GM18508 (cell line): ENCODE measurements around the gene IL1F10.
"Not testable (repeated sequence)": the region's sequence is repeated elsewhere in the genome, so short reads cannot be mapped to it uniquely, and the experiment has no call there.

ENCODE experiments used
- ATAC-seq: cut with Tn5 transposase; IDR thresholded peaks from one replicate; pipeline ENCODE4 v1.9.1; 2021; ENCODE audit warnings: moderate number of reproducible peaks; ENCODE audit not compliant: insufficient read depth, unreplicated experiment

The IL1F10 gene

DNA sequence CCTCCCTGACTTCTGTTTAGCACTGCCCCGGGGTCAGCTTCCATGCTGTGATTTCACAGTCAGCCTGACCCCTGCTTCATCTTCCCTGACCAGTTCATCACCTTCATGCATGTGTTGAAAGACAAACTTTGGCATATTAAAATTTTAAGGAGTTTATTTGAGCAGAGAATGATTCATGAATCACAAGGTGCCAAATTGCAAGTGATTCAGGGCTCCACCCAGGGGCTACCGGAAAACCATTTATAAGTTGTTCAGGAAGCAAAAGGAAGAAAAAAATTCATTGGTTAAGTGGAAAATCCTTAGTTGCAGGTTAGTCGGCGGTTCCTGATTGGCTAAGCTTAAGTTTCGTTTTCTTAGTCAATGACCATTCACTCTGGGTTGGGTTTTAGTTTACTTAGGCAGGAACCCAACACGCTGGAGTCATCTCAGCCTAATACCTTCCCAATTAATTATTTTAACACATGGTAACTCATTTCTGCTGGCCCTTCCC is 10.6 kb downstream of the IL1F10 start:
- ATAC-seq: no peak

DNA sequence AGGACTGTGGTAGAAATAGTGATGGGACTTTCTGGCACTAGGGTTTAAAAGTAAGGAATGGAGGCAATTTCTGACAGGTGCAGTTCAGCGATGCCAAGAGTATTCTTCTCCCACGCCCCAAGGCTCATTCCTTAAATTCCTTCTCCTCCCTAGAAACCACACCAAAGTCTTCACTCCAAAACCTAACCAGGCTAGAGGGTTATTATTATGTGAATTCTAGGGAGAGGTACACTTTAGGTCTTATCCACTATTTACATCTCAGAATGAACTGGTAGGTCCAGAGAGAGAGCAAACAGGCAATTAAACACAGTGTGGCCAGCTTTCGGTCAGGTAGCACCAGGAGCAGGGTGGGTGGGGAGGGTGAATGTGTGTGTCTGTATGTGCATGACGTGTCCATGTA is 11.4 kb downstream of the IL1F10 start:
- ATAC-seq: no peak

DNA sequence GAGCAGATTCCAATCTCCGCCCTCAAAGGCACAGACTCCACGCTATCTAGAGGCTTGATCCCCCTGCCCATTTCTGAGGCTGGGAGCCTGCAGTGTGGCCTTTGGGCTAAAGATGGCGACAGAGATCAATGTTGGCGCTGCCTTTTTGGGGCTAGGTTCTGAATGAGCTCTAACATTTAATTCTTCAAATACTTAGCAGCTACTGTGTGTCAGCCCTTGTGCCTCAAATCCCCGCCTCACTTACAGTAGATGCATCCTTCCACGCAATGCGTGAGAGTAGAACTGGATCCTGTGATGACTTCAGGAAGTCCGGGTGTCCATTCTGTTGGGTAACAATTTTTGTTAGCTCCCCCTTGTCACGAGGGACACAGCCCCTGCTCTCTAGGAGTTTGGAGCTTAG is 12.4 kb downstream of the IL1F10 start:
- peak; percentile 52 for ATAC-seq

DNA sequence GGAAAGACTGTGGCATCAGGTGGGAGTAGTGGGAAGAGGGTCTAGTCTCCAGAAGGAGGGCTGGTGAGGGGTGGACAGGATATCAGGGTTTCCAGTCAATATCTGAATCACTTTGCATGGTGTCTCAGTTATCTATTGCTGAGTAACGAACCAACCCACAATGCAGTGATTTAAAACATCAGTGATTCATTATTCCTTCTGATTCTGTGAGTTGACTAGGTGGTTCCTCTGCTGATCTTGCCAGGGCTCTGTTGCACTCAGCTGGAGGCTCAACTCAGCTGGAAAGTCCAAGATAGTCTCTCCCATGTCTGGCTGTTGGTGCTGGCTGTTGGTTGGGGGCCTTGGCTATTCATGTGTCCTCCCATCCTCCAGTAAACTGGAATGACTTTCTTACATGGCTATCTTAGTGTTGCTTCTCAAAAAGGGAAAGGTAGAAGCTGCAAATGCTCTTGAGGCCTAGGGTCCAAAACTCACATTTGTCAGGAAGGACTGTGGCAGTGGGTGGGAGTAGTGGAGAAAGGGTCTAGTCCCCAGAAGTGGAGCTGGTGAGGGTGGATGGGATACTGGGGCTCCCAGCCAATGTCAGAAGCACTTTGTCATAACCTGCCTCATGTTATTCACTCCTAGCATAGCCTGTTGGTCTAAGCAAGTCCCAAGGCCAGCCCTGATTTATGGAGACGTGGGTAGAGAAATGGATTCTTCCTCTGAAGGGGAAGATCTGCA is 13.9 kb downstream of the IL1F10 start:
- no peak for ATAC-seq

DNA sequence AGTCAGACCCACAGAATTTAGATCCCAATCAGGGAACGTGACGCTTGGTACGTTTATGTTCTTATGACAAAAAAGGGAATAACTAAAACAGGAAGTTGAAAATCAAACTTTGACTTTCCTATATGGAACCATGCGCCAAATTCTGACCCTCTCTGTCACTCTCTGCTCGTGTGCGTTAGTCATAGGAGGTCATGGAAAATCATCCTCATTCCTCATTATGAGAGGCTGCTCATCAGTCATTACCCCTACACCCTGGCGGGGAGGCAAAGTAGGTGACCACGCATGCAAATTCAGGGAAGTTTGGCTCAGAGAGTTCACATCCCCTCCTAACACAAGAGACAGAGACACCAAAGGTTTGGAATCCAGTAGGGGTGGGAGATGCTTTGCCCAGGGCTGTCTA is 15.5 kb downstream of the IL1F10 start:
- no peak for ATAC-seq

DNA sequence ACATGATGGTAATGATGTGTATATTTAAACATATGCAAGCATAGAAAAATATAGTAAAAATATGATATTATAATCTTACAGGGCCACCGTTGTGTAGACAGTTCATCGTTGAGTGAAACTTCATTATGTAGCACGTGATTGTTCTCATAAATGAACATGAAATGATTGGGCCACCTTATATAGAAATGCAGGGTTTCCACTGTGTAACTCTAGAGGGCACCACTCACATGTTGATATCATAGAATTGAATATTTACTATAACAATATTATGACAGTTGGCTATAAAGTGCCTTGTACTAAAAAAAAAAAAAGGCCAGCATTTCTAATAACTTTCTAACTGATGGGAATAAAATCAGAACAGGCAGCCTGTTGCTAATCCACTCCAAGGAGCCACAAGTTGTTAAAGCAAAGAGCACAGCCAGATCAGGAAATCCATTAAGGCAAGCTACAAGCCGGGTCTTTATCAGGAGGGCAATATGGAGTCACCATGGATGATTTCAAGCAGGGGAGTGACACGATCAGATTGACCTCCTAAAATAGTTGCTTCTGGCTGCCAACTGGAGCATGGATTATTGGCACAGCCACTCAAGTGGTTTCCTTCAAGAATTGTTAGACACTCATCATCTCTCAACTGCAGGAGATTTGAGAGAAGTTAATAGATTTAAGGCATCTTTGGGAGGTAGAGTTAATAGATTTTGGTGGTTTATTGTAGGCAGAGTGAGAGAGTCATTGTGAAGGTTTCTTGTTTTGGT is 16.7 kb downstream of the IL1F10 start:
- ATAC-seq: no peak

DNA sequence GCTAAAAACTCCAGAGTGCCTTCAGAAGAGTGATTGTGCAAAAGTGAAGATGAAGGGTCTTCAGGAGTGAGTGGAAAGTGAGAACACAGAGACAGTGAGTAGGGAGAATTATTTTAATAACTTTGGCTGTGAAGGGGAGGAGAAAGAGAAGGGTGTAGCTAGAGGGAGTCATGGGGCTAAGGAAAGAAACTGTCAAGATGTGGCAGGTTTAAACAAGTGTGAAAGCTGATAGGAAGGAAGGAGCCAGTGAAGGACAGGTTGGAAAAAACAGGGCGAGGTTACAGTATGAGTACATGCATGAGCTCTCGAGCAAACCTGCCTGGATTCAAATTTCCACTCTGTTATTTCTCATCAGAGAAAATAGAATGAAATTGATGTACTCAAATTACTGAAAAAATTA is 17.8 kb downstream of the IL1F10 start:
- no peak for ATAC-seq

DNA sequence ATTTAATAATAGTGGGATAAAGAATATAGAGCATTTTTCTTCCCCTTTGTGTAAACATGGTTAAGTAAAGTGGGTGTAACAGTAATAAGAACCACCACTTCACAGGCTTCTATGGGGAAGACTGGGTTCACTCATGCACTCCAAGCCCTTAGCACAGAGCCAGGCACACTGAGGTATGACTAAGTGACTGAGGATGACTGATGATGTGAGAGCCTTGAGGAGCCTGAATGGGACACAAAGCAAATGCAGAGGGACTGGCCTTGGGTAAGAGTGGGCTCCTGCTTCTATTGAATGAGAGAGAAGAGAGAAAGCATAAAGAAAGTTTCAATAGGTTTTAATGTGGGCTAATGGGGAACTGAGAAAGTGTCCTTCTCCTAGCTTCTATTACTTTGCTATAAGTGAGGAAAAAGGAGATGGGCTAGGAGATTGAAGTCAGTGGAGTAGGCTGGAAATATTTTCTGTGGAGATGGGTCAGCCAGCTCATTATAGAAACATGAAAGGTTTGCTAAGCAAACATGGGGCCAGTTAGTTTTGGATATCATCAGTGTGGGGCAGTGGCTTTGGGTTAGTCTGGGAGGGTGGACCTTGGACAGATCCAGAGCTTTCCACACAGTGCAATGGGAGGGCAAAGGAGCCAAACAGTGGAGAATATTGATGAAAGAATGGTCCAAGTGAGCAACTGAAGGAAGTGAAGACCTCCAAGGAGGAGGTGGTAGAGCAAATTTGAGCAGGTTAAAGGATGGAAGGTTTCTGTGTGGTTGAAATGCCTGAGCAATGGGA is 20.6 kb downstream of the IL1F10 start:
- no peak for ATAC-seq

DNA sequence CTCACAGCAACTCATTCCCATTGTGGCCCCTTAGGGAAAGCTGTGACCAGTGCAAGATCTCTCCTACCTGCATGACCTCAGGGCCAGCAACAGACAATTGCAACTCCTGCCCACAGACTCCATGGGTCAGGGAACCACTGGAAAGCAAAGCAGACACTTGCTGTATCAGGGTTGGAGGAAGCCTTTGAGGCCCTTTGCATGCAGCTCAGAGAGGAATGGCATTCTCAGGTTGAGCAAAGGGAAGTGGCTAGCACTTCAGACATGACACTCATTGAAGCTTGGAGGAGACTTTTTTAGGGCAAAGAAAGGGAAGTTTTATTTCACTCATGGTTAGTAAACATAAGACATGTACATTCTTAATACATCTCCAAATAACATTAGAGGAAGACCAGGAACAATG is 22.1 kb downstream of the IL1F10 start:
- no peak for ATAC-seq

DNA sequence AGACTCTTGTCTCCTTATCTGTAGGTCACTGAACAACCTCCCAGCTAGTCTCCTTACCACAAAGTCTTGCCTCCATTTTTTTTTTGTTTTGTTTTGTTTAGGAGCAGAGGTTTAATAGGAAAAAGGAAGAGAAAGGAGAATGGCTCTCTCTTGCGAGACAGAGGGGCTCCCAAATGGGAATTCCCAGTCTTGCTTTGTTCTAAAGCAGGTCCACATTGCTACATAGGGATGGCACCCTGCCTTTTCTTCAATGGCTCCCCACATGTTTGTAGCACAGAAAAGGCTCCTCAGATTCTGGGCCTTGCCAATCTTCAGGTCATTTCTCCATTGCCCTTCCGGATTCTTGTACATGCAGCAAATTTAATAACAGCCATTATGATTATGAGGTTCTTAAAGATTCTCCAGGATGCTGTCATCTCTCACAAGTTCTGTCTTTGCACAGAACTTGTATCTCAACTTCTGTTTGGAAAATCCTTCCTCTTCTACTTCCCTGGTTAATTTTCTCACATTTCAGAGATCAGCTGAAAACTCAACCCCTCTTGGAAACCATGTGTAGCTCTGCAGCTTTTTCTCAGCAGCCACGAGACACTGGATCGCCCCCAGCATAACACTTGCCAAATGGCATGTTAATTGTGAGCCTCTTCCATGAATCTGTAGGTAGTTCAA is 23.6 kb downstream of the IL1F10 start:
- ATAC-seq: no peak

DNA sequence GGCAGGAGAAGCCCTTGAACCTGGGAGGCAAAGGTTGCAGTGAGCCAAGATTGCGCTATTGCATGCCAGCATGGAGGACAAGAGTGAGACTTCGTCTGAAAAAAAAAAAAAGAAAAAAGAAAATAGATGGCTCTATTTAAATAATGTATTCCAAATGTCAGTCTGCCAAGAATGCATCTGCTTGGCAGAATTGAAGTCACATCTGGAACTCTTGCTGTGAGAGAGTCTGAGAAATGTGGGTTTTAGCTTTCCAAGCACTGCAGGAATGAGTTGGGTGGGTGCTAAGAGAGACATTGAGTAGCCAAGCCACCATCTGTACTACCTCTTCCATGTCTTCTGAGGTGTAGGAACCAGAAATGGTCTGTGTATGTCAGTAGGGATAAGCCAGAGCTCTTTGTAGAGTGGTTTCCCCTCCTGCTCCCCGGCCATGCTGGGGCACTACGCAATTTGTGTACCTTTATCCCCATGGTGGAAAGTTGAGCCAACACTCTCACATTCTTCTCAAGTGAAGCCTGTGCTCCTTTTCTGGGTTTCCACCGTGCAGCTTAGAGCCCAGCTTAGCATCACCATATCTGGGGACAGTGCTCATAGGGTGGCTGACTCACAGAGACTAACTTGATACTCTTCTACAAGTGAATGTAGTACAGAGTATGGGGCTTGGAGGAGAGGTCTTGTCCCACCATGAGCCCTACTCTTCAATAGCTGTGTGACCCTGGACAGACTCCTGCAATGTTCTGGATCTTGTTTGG is 25.3 kb downstream of the IL1F10 start:
- no peak for ATAC-seq

DNA sequence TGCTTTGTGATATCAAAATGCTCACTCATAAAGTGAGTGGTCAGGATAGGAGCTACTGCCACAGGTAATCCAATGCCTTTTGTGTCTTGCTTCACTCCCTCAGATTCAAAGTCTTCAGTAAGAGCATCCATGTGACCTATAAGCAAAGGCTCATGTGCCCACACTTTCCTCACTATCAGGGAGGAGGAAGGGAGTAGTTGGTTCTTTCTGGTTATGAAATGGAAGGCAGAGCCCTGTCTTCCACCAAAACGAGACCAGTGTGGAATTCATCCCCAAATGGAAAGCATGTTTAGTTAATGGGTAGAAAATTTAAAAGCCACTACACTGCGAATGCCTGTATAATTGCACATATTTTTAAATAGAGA is 25.8 kb downstream of the IL1F10 start:
- no peak for ATAC-seq

DNA sequence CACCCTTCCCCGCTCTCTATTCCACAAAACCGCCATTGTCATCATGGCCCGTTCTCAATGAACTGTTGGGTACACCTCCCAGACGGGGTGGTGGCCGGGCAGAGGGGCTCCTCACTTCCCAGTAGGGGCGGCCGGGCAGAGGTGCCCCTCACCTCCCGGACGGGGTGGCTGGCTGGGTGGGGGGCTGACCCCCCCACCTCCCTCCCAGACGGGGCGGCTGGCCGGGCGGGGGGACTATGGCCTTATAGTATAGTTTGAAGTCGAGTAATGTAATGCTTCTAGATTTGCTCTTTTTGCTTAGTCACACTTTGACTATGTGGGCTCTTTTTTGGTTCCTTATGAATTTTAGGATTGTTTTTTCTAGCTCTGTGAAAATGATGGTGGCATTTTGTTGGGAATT is 28.5 kb downstream of the IL1F10 start:
- not testable (repeated sequence) for ATAC-seq

DNA sequence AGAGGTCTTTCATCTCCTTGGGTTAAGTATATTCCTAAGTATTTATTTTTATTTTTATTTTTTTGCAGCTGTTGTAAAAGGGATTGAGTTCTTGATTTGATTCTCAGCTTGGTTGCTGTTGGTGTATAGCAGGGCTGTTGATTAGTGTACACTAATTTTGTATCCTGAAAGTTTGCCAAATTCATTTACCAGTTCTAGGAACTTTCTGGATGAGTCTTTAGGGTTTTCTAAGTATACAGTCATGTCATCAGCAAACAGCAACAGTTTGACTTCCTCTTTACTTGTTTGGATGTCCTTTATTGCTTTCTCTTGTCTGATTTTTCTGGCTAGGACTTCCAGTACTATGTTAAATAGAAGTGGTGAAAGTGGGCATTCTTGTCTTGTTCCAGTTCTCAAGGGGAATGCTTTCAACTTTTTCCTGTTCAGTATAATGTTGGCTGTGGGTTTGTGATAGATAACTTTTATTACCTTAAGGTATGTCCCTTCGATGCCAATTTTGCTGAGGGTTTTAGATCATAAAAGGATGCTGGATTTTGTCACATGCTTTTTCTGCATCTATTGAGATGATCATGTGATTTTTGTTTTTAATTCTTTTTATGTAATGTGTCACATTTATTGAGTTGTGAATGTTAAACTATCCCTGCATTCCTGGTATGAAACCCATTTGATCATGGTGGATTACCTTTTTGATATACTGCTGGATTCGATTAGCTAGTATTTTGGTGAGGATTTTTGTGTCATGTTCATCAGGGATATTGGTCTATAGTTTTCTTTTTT is 29.3 kb downstream of the IL1F10 start:
- not testable (repeated sequence) for ATAC-seq

DNA sequence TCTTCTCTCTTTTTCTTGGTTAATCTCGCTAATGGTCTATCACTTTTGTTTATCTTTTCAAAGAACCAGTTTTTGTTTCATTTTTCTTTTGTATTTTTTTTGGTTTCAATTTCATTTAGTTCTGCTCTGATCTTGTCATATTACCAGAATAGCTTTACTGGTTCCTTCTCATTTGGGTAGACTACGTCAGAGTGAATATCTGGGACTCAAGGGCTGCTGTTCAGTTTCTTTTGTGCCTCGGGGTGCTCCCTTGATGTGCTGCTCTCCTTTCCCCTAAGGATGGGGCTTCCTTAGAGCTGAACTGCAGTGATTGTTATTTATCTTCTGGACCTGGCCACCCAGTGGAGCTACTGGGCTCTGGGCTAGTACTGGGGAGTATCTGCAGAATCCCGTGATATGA is 30.3 kb downstream of the IL1F10 start:
- ATAC-seq: no peak

DNA sequence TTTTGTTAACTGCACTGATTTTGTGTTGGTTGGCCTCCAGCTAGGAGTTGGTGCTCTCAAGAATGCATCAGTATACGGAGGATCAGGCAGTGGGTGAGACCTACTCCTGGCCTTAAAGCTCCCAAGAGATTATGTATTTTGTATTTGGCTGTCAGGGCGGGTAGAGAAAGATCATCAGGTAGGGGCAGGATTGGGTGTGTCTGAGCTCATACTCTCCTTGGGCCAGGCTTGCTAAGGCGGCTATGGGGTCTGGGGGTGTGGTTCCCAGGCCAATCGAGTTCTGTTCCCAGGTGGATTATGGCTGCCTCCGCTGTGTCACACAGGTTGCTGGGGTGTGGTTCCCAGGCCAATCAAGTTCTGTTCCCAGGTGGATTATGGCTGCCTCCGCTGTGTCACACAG is 30.8 kb downstream of the IL1F10 start:
- no peak for ATAC-seq

DNA sequence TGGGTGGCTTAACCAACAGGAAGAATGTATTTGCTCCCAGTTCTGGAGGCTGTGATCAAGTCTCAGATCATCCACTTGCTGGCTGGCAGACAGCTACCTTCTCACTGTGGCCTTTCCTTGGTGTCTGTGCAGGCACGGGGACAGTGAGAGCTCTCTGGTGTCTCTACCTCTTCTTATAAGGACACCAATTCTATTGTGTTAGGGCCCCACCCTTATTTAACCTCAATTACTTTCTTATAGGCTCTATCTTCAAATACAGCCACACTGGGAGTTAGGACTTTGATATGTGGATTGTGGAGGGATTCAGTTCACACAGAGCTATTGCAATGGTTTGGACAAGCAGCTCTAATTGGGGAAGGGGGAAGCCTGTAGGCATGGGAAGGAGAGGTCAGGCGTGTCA is 34.4 kb downstream of the IL1F10 start:
- no peak for ATAC-seq

DNA sequence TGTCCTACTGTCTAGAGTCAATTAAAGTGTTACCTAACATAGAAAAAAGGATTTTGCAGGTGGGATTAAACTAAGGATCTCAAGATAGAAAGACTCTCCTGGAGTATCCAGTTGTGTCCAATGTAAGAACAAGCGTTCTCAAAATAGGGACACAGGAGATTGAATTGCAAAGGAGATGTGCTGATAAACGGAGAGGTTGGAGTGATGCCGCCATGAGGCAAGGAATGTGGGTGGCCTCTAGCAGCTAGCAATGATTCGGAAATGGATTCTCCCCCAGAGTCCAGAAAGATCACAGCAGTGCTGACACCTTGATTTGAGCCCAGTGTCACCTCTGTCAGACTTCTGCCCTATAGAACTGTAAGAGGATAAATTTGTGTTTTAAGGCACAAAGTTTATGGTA is 35.5 kb downstream of the IL1F10 start:
- ATAC-seq: no peak

DNA sequence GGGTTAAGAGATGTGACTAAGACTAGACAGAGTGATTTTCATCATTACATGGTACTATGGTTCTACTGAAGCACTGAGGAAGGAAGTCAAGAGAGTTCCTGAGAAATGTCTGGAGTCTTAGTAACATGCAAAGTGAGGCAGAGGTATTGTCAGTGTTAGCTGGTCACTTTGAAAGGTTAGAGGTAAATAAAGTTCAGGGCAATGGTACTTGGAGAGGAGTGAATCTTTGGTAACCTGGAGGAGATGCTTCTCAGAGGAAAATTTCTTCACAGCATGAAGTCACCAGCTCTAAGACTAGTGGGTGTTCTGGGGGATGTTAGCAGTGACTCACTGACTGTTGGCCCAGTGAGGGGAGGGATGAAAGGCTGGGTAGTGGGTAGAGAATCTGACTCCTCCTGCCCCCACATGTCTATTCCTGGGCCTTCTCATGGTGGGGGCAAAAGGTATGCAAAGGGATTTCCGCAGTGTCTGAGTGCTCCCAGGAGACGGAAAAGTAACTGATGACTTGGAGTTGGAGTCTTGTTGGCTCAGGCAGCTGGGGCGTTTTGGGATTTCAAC is 36.4 kb downstream of the IL1F10 start:
- ATAC-seq: no peak
